ENCODE data around the gene DNMT3A. TPM values are rescaled to one million over a fixed set of nuclear protein-coding genes. Genes with fewer than 3 reads are reported as not detected.

DNMT3A gene
- total and polyA plus RNA-seq, 2 of the 8 experiments (the other 6 are each of a cell fraction or from before 2014, with no cell fraction given), result 33.6 to 178 TPM

- peak overlapping the region; percentile 69; the same call in 1 of the 2 replicates for H2AK5ac ChIP-seq (ENCODE audit: low read depth, low read length)
- no peak overlapping the region for H3K56ac ChIP-seq (replicated peaks; ENCODE audit: insufficient read length, low read depth, low read length)
- H2BK20ac ChIP-seq (ENCODE audit: low read length), result 0 out of 2 replicates have a peak overlapping the region, but pooled peaks have one; percentile 23
- H3K4me2 ChIP-seq (ENCODE audit: insufficient read depth in 1 of 2, low read depth in 2 of 2, low read length in 2 of 2), result peak overlapping the region in 1 of 2 experiments; percentile 22; a peak in 2 of 4 replicates
- H3K4me3 ChIP-seq (ENCODE audit: extremely low read depth in 1 of 4, insufficient read depth in 2 of 4, low read depth in 3 of 4, low read length in 4 of 4), result no peak overlapping the region
- H3K4ac ChIP-seq (replicated peaks; ENCODE audit: insufficient read length, low read depth, low read length), result no peak overlapping the region
- no peak overlapping the region for H3K14ac ChIP-seq (ENCODE audit: insufficient read length)
- no peaks in the 10 kb centered on the region for H3K79me2 ChIP-seq (ENCODE audit: control insufficient read depth in 1 of 2, insufficient read depth in 2 of 2, low read length in 2 of 2)
- no peak overlapping the region for H4K8ac ChIP-seq (ENCODE audit: extremely low read depth, insufficient read depth, low read length)
- peaks cover 5% of the 10 kb centered on the region; the same call in 1 of the 2 replicates for H3K79me1 ChIP-seq (ENCODE audit: low read depth, low read length)
- H3K27me3 ChIP-seq (replicated peaks in 1 of 4; ENCODE audit: control insufficient read depth in 3 of 4, extremely low read depth in 1 of 4, insufficient read depth in 3 of 4, low read length in 3 of 4), result no peaks in the 10 kb centered on the region; a peak in 1 of 7 replicates
- POLR2A ChIA-PET (ENCODE audit: partially characterized antibody), result interaction anchor here (0.6 to 5.0 kb wide), 12 partner anchors 9 to 82 kb away, joined by 3 to 37 read pairs (median 5); no protein-coding TSS in a partner anchor
- H3K27ac ChIP-seq (ENCODE audit: low read depth, low read length), result no peak overlapping the region
- H4K20me1 ChIP-seq (replicated peaks in 1 of 2; ENCODE audit: control insufficient read depth in 1 of 2, insufficient read depth in 2 of 2, low read length in 2 of 2), result no peaks in the 10 kb centered on the region
- H2BK15ac ChIP-seq (ENCODE audit: low read length), result peak overlapping the region; percentile 1; the same call in 1 of the 2 replicates
- CTCF ChIA-PET (ENCODE audit: partially characterized antibody), result interaction anchor here (0.5 to 4.0 kb wide), 8 partner anchors 15 to 116 kb away, joined by 3 to 27 read pairs (median 4); no protein-coding TSS in a partner anchor
- H3K36me3 ChIP-seq (ENCODE audit: control insufficient read depth in 2 of 4, insufficient read depth in 4 of 4, low read length in 3 of 4), result no peaks in the 10 kb centered on the region
- no peaks in the 10 kb centered on the region for H3K23me2 ChIP-seq (ENCODE audit: low read depth, low read length)
- peak overlapping the region; percentile 40; the same call in 1 of the 2 replicates for H2BK5ac ChIP-seq (ENCODE audit: low read depth, low read length)
- H3K9ac ChIP-seq (replicated peaks in 1 of 4; ENCODE audit: extremely low read depth in 1 of 4, low read depth in 3 of 4, low read length in 3 of 4), result no peak overlapping the region
- no peak for DNase-seq (ENCODE audit: low read depth in 1 of 2, low spot score in 2 of 2)
- no peak overlapping the region for H4K5ac ChIP-seq (ENCODE audit: insufficient read length, low read depth, low read length)
- H3K23ac ChIP-seq (ENCODE audit: insufficient read length), result no peak overlapping the region
- WGBS, 2 experiments (ENCODE audit: extremely low coverage in 1 of 2, insufficient coverage in 1 of 2, insufficient read length in 1 of 2, insufficient replicate concordance in 2 of 2, low coverage in 1 of 2, low lambda C conversion rate in 2 of 2, missing lambda C conversion rate in 1 of 2), result 74% methylated on average over 9 of the region's 9 CpGs; no CpG with 5 or more reads in 1 of the 2 experiments
- H2AFZ ChIP-seq (ENCODE audit: low read length), result no peak overlapping the region
- H2BK120ac ChIP-seq (replicated peaks; ENCODE audit: low read depth, low read length), result no peak overlapping the region
- FAIRE-seq, result peak; percentile 48
- no peaks in the 10 kb centered on the region for H3K9me3 ChIP-seq (ENCODE audit: insufficient read depth in 2 of 2, low read depth in 1 of 2, low read length in 1 of 2)
- H4K91ac ChIP-seq (replicated peaks; ENCODE audit: insufficient read length, low read length), result peak overlapping the region; percentile 15
- H3K4me1 ChIP-seq (replicated peaks in 1 of 4; ENCODE audit: control insufficient read depth in 3 of 4, insufficient read depth in 4 of 4, low read length in 3 of 4), result peaks cover 37 to 53% (median 41%) of the 10 kb centered on the region in 4 experiments
- H2BK12ac ChIP-seq (ENCODE audit: low read depth, low read length), result peak overlapping the region; percentile 93
- 0 out of 2 replicates have a peak overlapping the region, but pooled peaks have one; percentile 9 for H3K18ac ChIP-seq (ENCODE audit: extremely low read depth, low read length)
- TF ChIP-seq, protein P1, sequence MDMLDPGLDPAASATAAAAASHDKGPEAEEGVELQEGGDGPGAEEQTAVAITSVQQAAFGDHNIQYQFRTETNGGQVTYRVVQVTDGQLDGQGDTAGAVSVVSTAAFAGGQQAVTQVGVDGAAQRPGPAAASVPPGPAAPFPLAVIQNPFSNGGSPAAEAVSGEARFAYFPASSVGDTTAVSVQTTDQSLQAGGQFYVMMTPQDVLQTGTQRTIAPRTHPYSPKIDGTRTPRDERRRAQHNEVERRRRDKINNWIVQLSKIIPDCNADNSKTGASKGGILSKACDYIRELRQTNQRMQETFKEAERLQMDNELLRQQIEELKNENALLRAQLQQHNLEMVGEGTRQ (IDR thresholded peaks at IDR 0.05; ENCODE audit: low read length), result no peak
- TF ChIP-seq TAF1 (IDR thresholded peaks at IDR 0.05; ENCODE audit: low read depth, low read length) (no peak), SUZ12 (IDR thresholded peaks at IDR 0.05; ENCODE audit: low read length) (no peak), FOSL1 (IDR thresholded peaks at IDR 0.05; ENCODE audit: insufficient read depth, low read depth, low read length) (no peak), KDM5A (IDR thresholded peaks at IDR 0.05; ENCODE audit: low read length) (no peak), RAD21 (IDR thresholded peaks at IDR 0.05 in 1 of 2, conservative IDR thresholded peaks at IDR 0.05 in 1 of 2; ENCODE audit: low read depth in 2 of 2, low read length in 2 of 2) (no peak), ZNF274 (IDR thresholded peaks at IDR 0.05; ENCODE audit: borderline replicate concordance, extremely low read depth, low read length) (no peak), RFX5 (IDR thresholded peaks at IDR 0.05; ENCODE audit: borderline replicate concordance, low read depth, low read length) (no peak), SP4 (IDR thresholded peaks at IDR 0.05; ENCODE audit: low read length) (no peak)
- TF ChIP-seq, protein P2, sequence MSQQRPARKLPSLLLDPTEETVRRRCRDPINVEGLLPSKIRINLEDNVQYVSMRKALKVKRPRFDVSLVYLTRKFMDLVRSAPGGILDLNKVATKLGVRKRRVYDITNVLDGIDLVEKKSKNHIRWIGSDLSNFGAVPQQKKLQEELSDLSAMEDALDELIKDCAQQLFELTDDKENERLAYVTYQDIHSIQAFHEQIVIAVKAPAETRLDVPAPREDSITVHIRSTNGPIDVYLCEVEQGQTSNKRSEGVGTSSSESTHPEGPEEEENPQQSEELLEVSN (IDR thresholded peaks at IDR 0.05), result no peak
Observed at GRCh38 chr2:25257032-25257552, 84.6 kb downstream of the DNMT3A start.
